Tibial artery (tissue), 4 donors: ENCODE measurements around the gene STAT4.

ENCODE experiments used
- DNase-seq, 2 donors: peaks; one replicate each; pipeline ENCODE4 v3.0.0-alpha.2; 2019
- H3K27ac ChIP-seq, 2 donors: fragments of 200-600 bp; sonication (generic) in 1 of 2; 1 replicate in 1 of 2; 2 replicates in 1 of 2; pipeline ENCODE4 v1.5.1; 2018 to 2019; ENCODE audit warnings: mild to moderate bottlenecking in 1 of 2
- H3K27me3 ChIP-seq, 2 donors: fragments of 200-600 bp; sonication (generic) in 1 of 2; one replicate each; pipeline versions ENCODE4 v1.5.1 to v1.6.0; 2016 to 2019
- H3K36me3 ChIP-seq, 3 donors: fragments of 200-600 bp; sonication (generic) in 2 of 3; one replicate each; pipeline ENCODE4 v1.5.1; 2016 to 2019; ENCODE audit warnings: mild to moderate bottlenecking in 2 of 3
- H3K4me1 ChIP-seq, 4 donors: fragments of 200-600 bp; sonication (generic) in 2 of 4; 1 replicate in 3 of 4; 2 replicates in 1 of 4; pipeline ENCODE4 v1.5.1; 2016 to 2019
- H3K4me3 ChIP-seq, 2 donors: fragments of 200-600 bp; sonication (generic) in 1 of 2; 1 replicate in 1 of 2; 2 replicates in 1 of 2; pipeline ENCODE4 v1.5.1; 2018 to 2019; ENCODE audit warnings: mild to moderate bottlenecking in 2 of 2
- H3K9me3 ChIP-seq, 3 donors: fragments of 200-600 bp; sonication (generic) in 1 of 3; one replicate each; pipeline ENCODE4 v1.5.1; 2016 to 2019
- intact Hi-C: fragments of 100-400 bp; cut with DNase I; formaldehyde crosslinking; loops from one replicate; pipeline ENCODE4 v1.15.0; 2023; ENCODE audit warnings: low total_unique reads
- TF ChIP-seq, protein P1 (sequence below), 2 experiments: fragments of 200-600 bp in 1 of 2; fragments of 450-650 bp in 1 of 2; IDR thresholded peaks; one replicate each; pipeline ENCODE4 v1.5.1; 2017 to 2019; ENCODE audit warnings: antibody characterized with exemption in 2 of 2, mild to moderate bottlenecking in 1 of 2, moderate library complexity in 1 of 2

The STAT4 gene, protein sequence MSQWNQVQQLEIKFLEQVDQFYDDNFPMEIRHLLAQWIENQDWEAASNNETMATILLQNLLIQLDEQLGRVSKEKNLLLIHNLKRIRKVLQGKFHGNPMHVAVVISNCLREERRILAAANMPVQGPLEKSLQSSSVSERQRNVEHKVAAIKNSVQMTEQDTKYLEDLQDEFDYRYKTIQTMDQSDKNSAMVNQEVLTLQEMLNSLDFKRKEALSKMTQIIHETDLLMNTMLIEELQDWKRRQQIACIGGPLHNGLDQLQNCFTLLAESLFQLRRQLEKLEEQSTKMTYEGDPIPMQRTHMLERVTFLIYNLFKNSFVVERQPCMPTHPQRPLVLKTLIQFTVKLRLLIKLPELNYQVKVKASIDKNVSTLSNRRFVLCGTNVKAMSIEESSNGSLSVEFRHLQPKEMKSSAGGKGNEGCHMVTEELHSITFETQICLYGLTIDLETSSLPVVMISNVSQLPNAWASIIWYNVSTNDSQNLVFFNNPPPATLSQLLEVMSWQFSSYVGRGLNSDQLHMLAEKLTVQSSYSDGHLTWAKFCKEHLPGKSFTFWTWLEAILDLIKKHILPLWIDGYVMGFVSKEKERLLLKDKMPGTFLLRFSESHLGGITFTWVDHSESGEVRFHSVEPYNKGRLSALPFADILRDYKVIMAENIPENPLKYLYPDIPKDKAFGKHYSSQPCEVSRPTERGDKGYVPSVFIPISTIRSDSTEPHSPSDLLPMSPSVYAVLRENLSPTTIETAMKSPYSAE

GRCh38 chr2:191150600-191151330 lies at the start of gene STAT4:
TSS of gene STAT4 (minus strand) at chr2:191150994. CDS start at chr2:191148203, 2,791 bp downstream.
- H3K9me3 ChIP-seq: no peaks in the 10 kb centered on the region
- intact Hi-C loops: no loop called here
- TF ChIP-seq, protein P1, sequence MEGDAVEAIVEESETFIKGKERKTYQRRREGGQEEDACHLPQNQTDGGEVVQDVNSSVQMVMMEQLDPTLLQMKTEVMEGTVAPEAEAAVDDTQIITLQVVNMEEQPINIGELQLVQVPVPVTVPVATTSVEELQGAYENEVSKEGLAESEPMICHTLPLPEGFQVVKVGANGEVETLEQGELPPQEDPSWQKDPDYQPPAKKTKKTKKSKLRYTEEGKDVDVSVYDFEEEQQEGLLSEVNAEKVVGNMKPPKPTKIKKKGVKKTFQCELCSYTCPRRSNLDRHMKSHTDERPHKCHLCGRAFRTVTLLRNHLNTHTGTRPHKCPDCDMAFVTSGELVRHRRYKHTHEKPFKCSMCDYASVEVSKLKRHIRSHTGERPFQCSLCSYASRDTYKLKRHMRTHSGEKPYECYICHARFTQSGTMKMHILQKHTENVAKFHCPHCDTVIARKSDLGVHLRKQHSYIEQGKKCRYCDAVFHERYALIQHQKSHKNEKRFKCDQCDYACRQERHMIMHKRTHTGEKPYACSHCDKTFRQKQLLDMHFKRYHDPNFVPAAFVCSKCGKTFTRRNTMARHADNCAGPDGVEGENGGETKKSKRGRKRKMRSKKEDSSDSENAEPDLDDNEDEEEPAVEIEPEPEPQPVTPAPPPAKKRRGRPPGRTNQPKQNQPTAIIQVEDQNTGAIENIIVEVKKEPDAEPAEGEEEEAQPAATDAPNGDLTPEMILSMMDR (IDR thresholded peaks at IDR 0.05): no peak
- peaks cover 0 to 3% of the 10 kb centered on the region in 2 donors for H3K27me3 ChIP-seq
- no peaks in the 10 kb centered on the region for H3K36me3 ChIP-seq
- H3K4me3 ChIP-seq: peak within 1 kb of the TSS; percentile 45 to 55
- DNase-seq: peak in 1 of 2 donors; percentile 25
- no peak within 1 kb of the TSS for H3K27ac ChIP-seq
- H3K4me1 ChIP-seq: peaks cover 0 to 16% (median 5%) of the 10 kb centered on the region in 4 donors

DNA sequence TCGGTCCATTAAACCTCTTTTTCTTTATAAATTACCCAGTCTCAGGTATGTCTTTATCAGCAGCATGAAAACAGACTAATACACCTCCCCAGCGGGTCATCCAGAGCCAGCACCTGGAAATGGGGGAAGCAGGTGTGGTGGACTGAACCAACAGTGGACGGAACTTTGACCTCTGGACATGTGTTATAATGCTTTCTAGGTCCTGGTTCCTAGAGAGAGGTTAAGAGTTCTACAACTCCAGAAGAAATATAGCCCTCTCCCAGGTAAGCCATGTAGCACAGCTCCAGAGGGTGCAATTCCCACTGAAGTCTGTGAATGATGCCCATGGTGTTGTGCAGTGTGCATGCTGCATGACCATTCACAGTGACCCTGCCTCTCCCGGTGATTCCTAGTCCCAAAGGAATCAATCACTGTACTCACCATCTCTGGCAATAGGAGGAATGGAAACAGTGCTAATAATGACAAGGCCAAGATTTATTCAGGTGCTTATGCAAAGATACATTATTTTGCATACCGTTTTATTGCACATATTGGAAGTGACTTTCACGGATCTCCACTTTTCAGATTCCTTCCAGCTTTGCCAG lies 49.2 kb upstream of the STAT4 start:
- no peaks in the 10 kb centered on the region for H3K4me1 ChIP-seq
- no peaks in the 10 kb centered on the region for H3K36me3 ChIP-seq
- no peaks in the 10 kb centered on the region for H3K27me3 ChIP-seq
- H3K27ac ChIP-seq: no peak overlapping the region
- H3K9me3 ChIP-seq: no peaks in the 10 kb centered on the region
- H3K4me3 ChIP-seq: no peak overlapping the region
- no peak for DNase-seq
- intact Hi-C loops: no loop called here
- TF ChIP-seq, protein P1 (IDR thresholded peaks at IDR 0.05): no peak

DNA sequence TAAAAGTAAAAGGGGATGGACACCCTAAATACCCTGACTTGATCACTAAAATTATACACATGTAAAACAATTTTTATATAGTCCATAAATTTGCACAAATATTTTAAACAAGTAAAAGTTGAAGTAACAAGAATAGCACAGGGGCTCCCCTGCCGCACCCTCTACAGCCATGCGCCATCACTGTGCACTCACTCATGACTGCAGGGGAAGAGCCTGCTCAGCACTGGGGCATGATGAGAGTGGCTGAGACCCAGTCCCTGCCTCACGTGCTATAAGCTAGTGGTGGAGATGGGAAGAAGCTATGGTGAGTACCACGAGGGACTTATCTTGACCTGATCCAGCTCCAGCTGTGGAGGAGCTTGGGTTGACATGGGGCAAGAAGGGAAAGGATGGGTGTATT lies 47.5 kb upstream of the STAT4 start:
- Histone ChIP-seq H3K27ac (no peak overlapping the region), H3K36me3 (no peaks in the 10 kb centered on the region), H3K4me3 (no peak overlapping the region), H3K27me3 (no peaks in the 10 kb centered on the region), H3K4me1 (no peaks in the 10 kb centered on the region), H3K9me3 (no peaks in the 10 kb centered on the region)
- TF ChIP-seq, protein P1 (IDR thresholded peaks at IDR 0.05): no peak
- intact Hi-C loops: no loop called here
- no peak for DNase-seq

DNA sequence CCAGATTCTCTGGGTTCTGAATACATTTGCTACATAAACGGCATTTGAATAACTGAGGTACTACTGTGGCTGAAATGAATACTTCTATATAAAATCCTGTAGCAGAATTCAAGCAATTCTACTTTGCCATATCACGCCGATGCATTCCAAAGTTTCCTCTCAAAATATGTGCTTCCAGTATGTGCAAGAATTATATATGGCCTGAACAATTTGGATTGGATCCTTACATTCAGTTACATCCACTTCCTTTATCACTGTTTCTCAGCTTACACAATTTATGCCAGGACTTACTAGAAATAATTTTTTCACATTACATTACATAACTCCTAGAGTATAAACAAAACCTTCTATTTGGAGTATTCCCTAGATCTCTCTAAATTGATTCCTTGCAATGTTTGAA lies 46.3 kb upstream of the STAT4 start:
- TF ChIP-seq, protein P1 (IDR thresholded peaks at IDR 0.05): no peak
- Histone ChIP-seq H3K9me3 (no peaks in the 10 kb centered on the region), H3K36me3 (no peaks in the 10 kb centered on the region), H3K4me3 (no peak overlapping the region), H3K27ac (no peak overlapping the region), H3K4me1 (no peaks in the 10 kb centered on the region), H3K27me3 (no peaks in the 10 kb centered on the region)
- intact Hi-C loops: no loop called here
- DNase-seq: no peak

DNA sequence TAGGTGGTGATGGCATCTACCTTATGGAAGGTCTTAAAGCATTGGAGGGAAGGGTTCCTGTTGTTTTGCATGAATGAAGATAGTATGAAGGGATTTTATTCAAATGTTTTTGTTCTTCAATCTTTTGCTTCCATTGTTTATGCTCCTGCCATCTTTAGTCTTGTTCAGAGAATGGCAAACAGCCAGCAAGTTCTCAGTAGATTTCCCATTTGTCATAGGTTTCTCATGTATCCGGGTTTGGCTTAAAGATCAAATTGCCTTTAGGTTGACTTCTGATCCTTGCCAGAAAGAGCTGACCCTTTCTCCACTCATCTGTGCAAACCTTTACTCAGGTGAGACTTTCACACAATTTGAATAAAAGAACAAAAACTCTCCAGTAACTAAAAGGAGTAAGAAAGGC lies 44.2 kb upstream of the STAT4 start:
- H3K9me3 ChIP-seq: no peaks in the 10 kb centered on the region
- TF ChIP-seq, protein P1 (IDR thresholded peaks at IDR 0.05): no peak
- no peaks in the 10 kb centered on the region for H3K27me3 ChIP-seq
- intact Hi-C loops: no loop called here
- no peak for DNase-seq
- no peaks in the 10 kb centered on the region for H3K4me1 ChIP-seq
- H3K4me3 ChIP-seq: no peak overlapping the region
- no peak overlapping the region for H3K27ac ChIP-seq
- H3K36me3 ChIP-seq: no peaks in the 10 kb centered on the region
